ENCODE measurements around the gene ZBED2.

DNA sequence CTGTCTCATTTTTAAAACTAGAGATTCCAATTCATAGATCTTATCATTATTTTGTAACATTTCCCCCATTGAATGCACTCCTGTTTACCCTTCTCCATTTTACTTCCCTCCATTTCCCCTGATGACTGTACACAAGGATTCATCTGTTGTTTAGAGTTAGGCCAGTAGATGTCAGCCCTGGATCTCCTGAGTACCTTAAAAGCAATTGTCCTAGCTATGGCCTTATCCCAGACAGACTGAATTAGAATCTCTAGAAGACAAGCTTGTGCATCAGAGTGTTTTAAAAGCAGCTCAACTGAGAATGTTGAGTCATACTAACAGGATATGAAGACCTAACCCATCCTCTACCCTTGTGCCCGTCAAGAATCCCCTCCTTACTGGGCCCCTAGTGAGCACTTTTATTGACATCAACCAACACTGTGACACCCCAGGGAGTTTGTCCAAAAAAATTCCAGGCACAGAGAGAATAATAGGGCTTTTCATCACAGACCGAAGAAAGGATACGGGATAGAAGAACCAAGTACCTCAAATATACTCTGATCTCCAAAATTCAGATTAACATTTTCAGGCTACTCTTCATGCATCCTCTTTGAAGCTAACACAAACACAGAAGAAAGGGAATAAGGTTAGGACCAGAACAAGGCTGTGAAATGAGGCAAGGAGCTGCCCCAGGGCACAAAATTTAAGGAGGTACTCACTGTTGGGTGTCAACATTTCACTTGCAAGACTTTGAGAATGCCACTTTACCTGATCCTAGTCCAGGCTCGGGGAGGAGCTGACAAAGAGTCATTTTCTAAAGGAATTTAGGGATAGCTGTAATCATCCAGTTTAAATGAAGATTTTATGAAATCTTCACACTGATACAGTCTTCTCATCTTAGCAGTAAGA lies 17.1 kb downstream of the ZBED2 start:
- TF ChIP-seq, protein P1, sequence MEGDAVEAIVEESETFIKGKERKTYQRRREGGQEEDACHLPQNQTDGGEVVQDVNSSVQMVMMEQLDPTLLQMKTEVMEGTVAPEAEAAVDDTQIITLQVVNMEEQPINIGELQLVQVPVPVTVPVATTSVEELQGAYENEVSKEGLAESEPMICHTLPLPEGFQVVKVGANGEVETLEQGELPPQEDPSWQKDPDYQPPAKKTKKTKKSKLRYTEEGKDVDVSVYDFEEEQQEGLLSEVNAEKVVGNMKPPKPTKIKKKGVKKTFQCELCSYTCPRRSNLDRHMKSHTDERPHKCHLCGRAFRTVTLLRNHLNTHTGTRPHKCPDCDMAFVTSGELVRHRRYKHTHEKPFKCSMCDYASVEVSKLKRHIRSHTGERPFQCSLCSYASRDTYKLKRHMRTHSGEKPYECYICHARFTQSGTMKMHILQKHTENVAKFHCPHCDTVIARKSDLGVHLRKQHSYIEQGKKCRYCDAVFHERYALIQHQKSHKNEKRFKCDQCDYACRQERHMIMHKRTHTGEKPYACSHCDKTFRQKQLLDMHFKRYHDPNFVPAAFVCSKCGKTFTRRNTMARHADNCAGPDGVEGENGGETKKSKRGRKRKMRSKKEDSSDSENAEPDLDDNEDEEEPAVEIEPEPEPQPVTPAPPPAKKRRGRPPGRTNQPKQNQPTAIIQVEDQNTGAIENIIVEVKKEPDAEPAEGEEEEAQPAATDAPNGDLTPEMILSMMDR (IDR thresholded peaks at IDR 0.05) = peak in 4 of 6 experiments; percentile 7 to 25 (median 16)
- no peak for TF ChIP-seq POLR2A (IDR thresholded peaks at IDR 0.05)
